RWPE2 (cell line): ENCODE results near the gene CCT8L2.
"Not testable (repeated sequence)": the region's sequence is repeated elsewhere in the genome, so short reads cannot be mapped to it uniquely, and the experiment has no call there.

Experiments
- ATAC-seq: fragments of 200-7000 bp; cut with Tn5 transposase; 3 replicates; pipeline ENCODE4 v1.9.1; 2021; ENCODE audit warnings: low read depth
- DNase-seq: peaks from one replicate; pipeline ENCODE4 v3.0.0-alpha.2; 2020; ENCODE audit warnings: low spot score
- H3K27ac ChIP-seq: fragments of 450-650 bp; 2 replicates; pipeline ENCODE4 v1.5.1; 2017; ENCODE audit warnings: mild to moderate bottlenecking; ENCODE audit not compliant: poor library complexity, severe bottlenecking
- H3K27me3 ChIP-seq: fragments of 250-450 bp; sonication (Bioruptor Pico); 2 replicates; pipeline ENCODE4 v1.5.1; 2021; ENCODE audit warnings: mild to moderate bottlenecking, moderate library complexity; ENCODE audit not compliant: insufficient read depth, poor library complexity, severe bottlenecking
- H3K36me3 ChIP-seq: fragments of 250-450 bp; sonication (Bioruptor Pico); 2 replicates; pipeline ENCODE4 v1.5.1; 2020; ENCODE audit warnings: low read depth, mild to moderate bottlenecking, moderate library complexity
- H3K4me1 ChIP-seq: fragments of 250-450 bp; sonication (Bioruptor Pico); 2 replicates; pipeline ENCODE4 v1.5.1; 2021; ENCODE audit warnings: mild to moderate bottlenecking, moderate library complexity; ENCODE audit not compliant: insufficient read depth, poor library complexity, severe bottlenecking
- H3K4me3 ChIP-seq: fragments of 250-450 bp; sonication (Bioruptor Pico); 2 replicates; pipeline ENCODE4 v1.5.1; 2021; ENCODE audit warnings: mild to moderate bottlenecking, moderate library complexity; ENCODE audit not compliant: severe bottlenecking
- H3K9me3 ChIP-seq: fragments of 250-450 bp; sonication (Bioruptor Pico); 2 replicates; pipeline ENCODE4 v1.5.1; 2021; ENCODE audit warnings: mild to moderate bottlenecking, moderate library complexity; ENCODE audit not compliant: severe bottlenecking
- TF ChIP-seq, protein P1 (sequence below): fragments of 450-650 bp; IDR thresholded peaks from one replicate; pipeline ENCODE4 v1.5.1; 2017; ENCODE audit warnings: mild to moderate bottlenecking, moderate library complexity; ENCODE audit not compliant: poor library complexity, severe bottlenecking

The CCT8L2 gene

GRCh38 chr22:16609548-16610261 lies 17.1 kb upstream of the CCT8L2 start:
- no peak overlapping the region for H3K27ac ChIP-seq
- DNase-seq = no peak
- H3K27me3 ChIP-seq = peaks cover 31% of the 10 kb centered on the region
- H3K4me3 ChIP-seq = no peak overlapping the region
- H3K4me1 ChIP-seq = no peaks in the 10 kb centered on the region
- no peaks in the 10 kb centered on the region for H3K36me3 ChIP-seq
- no peaks in the 10 kb centered on the region for H3K9me3 ChIP-seq
- ATAC-seq = no peak
- TF ChIP-seq, protein P1, sequence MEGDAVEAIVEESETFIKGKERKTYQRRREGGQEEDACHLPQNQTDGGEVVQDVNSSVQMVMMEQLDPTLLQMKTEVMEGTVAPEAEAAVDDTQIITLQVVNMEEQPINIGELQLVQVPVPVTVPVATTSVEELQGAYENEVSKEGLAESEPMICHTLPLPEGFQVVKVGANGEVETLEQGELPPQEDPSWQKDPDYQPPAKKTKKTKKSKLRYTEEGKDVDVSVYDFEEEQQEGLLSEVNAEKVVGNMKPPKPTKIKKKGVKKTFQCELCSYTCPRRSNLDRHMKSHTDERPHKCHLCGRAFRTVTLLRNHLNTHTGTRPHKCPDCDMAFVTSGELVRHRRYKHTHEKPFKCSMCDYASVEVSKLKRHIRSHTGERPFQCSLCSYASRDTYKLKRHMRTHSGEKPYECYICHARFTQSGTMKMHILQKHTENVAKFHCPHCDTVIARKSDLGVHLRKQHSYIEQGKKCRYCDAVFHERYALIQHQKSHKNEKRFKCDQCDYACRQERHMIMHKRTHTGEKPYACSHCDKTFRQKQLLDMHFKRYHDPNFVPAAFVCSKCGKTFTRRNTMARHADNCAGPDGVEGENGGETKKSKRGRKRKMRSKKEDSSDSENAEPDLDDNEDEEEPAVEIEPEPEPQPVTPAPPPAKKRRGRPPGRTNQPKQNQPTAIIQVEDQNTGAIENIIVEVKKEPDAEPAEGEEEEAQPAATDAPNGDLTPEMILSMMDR = no peak

DNA sequence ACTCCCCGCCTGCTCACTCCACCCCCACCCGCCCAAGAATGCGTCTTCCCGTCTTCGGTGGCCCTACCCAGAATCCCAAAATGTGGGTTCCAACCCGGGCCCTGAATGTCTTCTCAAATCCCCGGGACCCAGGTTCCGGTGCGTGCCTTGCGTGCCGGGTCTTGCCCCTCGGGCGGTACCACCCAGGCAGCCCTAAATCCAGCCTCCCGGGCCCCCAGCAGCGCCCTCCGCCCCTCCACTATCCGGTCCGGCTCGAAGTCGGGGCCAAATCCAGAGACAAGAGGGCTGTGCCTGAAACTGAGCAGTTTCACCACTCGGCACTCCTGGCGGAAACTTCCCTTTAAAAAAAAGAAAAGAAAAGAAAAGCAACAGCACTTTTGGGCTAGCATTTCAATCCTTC lies 16.3 kb upstream of the CCT8L2 start:
- no peaks in the 10 kb centered on the region for H3K4me1 ChIP-seq
- H3K27me3 ChIP-seq = peaks cover 39% of the 10 kb centered on the region
- no peak overlapping the region for H3K27ac ChIP-seq
- TF ChIP-seq, protein P1 = no peak
- DNase-seq (no peak), ATAC-seq (no peak)
- no peak overlapping the region for H3K4me3 ChIP-seq
- no peaks in the 10 kb centered on the region for H3K9me3 ChIP-seq
- H3K36me3 ChIP-seq = no peaks in the 10 kb centered on the region

- not testable (repeated sequence) for H3K36me3 ChIP-seq, H3K4me3 ChIP-seq, H3K9me3 ChIP-seq, H3K4me1 ChIP-seq, H3K27ac ChIP-seq, DNase-seq, ATAC-seq
- peaks cover 50% of the 10 kb centered on the region for H3K27me3 ChIP-seq
Observed at GRCh38 chr22:16604257-16604998, 11.8 kb upstream of the CCT8L2 start.

- not testable (repeated sequence) for H3K9me3 ChIP-seq, H3K36me3 ChIP-seq, H3K4me3 ChIP-seq, ATAC-seq, H3K4me1 ChIP-seq, H3K27ac ChIP-seq, DNase-seq
- peaks cover 45% of the 10 kb centered on the region for H3K27me3 ChIP-seq
Observed at GRCh38 chr22:16603770-16604242, 11.2 kb upstream of the CCT8L2 start.

DNA sequence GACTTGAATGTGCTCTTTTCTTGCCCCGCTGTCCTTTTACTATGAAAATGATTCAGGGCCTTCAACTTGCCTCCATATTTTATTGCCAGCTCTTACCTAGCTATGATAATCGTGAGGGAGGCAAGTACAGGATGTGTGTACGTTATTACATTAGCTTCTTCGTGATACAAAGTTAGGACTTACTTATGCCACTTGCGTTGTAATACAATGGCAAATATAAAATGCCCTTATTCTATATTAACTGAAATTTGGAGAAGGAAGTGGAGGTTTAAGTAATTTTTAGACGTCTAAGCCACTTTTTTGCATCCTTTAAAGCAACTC lies 10.8 kb upstream of the CCT8L2 start:
- Histone ChIP-seq H3K9me3 (no peaks in the 10 kb centered on the region), H3K4me3 (no peak overlapping the region), H3K36me3 (no peaks in the 10 kb centered on the region), H3K4me1 (no peaks in the 10 kb centered on the region), H3K27me3 (peaks cover 41% of the 10 kb centered on the region), H3K27ac (no peak overlapping the region)
- no peak for DNase-seq
- TF ChIP-seq, protein P1 = no peak
- no peak for ATAC-seq

- peaks cover 38% of the 10 kb centered on the region for H3K27me3 ChIP-seq
- DNase-seq, H3K4me1 ChIP-seq, H3K4me3 ChIP-seq, H3K27ac ChIP-seq, H3K36me3 ChIP-seq, H3K9me3 ChIP-seq, ATAC-seq: not testable (repeated sequence)
Observed at GRCh38 chr22:16602728-16603447, 10.3 kb upstream of the CCT8L2 start.

DNA sequence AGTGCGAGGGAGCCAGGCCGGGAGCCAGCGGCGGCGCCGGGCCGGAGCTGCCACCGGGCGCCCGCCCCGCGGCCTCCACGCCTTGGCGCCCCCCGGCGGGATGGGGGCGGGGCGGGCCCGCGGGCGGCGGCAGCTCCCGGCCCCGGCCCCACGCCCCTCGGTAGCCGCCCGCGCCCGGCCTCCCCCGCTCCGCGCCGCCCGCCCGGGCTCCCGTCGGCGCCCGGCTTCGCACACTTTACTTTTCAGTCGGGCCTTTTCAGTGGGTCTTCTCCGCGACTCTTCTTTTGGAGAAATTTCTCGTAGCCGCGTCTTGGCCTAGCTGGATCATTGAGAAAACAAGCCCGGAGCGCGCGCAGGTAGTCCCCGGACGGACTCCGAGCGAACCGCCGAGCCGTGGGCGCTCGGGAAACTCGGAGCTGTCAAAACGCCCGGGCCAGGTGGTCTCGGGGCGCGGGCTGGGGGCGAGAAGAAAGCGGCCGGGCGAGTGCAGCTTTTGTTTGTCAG lies 9.7 kb upstream of the CCT8L2 start:
- peaks cover 38% of the 10 kb centered on the region for H3K27me3 ChIP-seq

More for the DNA sequence above, 9.7 kb upstream of the CCT8L2 start:
- DNase-seq, H3K36me3 ChIP-seq, H3K27ac ChIP-seq, H3K4me1 ChIP-seq, H3K4me3 ChIP-seq, ATAC-seq, H3K9me3 ChIP-seq: not testable (repeated sequence)
